Myometrial cell (primary cell): ENCODE measurements around the gene BORCS8. TPM values are rescaled to one million over a fixed set of nuclear protein-coding genes. Genes with fewer than 3 reads are reported as not detected.

Experiments used
- total RNA-seq: library from RNA; depleted of rRNA; stranded (reverse); fragments of >200 nt; gene quantifications from 2 replicates; pipeline ENCODE4 v1.2.3, GENCODE V29; 2015

Gene BORCS8
- 16.0 and 20.2 TPM in 2 replicates for total RNA-seq

DNA sequence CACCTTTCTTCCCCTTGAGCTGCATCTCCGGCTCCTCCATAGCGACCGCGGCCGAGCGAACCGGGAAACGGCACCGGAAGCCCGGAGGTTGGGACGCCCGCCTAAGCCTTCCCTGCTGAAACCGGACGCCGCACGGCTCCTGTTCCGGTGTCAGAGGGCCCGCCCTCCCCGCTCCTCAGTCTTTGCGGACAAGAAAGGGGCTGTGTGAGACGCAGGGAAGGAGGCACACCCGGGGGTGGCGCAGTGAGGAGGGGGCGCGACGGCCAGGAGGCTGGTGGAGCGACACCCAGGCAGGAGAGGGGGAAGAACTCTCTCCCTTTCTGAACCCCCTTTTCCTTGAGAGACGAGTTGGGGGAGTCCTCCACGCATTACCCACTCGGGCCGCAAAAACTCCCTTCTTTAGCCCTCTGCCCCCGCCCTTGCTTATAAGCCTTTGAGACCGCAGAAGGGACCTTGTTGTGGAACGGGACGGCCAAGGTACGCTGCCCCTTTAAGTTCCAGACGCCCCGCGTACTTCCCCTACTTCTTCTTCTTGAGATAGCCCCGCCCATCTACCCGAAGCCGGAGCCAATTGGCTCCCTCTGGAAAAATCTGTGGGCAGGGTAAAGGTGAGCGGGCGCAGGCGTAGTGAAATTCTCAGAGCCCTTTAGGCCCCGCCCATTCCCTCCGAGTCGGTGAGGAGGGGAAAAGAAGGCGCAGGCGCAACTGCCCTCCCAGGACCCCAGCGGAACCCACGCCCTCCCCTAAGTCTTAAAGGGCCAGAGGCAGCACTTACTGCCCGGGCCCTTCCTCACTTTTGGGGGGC lies at the start of gene BORCS8, which contains the start of gene RFXANK:
Gene BORCS8 (minus strand): TSS at position 75 of the 805 bp plus-strand sequence. CDS start 35 bp downstream, at position 40.
Gene RFXANK (plus strand): TSS at position 181 of the 805 bp plus-strand sequence. CDS start 1,689 bp downstream, outside the sequence.

DNA sequence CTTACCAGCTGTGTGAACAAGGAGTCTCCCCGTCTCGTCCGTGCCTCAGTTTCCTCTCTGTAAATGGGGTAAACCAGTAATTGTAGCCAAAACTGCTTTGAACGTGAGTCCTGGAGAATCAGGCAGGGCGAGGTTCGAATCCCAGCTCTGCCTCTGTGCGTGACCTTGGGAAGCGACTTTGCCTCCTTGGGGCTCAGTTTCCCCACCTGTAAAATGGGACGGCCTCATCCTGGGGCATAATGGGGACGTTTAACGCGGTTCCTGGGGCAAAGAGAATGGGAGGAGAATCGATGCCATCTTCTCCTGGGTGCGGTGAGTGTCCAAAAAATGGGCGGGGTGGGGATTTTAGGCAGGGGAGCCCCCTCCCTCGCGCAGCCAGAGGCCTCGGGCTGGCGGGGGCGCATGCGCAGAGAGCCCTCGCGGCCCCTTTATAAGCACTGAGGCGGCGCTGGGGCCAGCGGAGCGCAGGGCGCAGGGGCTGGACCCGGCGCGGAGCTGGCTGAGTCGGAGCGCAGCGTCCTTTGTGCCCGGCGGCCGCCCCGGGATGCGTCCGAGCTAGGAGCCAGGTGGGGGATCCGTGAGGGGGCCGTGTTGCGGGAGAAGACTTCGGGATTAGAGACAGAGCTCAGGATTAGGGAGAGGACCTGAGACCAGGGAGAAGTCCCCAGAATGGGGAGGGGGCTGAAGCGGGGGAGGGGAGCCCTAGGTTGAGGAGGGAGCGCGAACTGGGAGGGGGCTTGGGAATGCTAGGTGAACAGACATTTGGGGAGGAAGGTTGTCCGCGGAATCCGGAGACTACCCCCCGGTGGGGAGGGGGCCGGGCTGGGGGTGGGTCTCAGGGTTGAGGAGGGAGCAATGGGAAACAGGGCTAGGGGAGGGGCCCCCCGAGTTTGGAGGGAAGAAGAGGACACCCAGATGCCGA lies 19.8 kb upstream of the BORCS8 start, which contains the start of gene NCAN:
Gene NCAN (plus strand): TSS at position 460 of the 922 bp plus-strand sequence. CDS start 4,996 bp downstream, outside the sequence.

DNA sequence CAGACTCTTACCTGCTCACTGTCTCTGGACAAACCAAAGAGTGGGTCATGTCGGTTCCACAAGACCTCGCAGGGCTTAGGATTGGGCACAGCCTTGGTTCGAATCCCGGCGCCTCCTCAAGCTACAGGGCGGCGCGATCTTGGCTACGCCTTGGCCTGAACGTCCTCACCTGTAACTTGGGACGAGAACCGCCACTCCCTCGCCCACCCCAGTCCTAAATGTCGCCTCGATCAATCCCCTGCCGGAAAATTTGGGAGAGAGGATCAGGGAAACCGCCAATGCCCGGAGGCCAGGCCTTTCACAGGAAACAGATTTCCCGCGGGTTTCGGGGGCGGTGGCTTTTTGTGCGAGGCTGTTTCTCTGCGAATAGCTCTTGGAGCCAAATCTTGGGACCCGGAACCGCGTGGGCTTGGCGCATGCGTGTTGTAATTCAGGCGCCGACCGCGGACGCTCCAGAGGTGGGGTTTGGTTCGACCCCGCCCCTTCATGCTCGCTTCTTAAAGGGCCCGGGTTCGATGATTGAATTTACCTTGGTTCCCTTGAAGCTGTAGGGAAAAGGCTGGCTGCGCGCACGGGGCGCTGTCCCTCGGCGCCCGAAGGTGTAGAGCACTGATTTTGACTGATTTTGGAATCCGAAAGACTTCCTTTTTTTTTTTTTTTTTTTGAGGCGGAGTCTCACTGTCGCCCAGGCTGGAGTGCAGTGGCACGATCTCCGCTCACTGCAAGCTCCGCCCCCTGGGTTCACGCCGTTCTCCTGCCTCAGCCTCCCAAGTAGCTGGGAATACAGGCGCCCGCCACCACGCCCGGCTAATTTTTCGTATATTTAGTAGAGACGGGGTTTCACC lies 11.3 kb upstream of the BORCS8 start, which contains the start of gene NR2C2AP:
Gene NR2C2AP (minus strand): TSS at position 403 of the 845 bp plus-strand sequence. CDS start 354 bp downstream, at position 49.

DNA sequence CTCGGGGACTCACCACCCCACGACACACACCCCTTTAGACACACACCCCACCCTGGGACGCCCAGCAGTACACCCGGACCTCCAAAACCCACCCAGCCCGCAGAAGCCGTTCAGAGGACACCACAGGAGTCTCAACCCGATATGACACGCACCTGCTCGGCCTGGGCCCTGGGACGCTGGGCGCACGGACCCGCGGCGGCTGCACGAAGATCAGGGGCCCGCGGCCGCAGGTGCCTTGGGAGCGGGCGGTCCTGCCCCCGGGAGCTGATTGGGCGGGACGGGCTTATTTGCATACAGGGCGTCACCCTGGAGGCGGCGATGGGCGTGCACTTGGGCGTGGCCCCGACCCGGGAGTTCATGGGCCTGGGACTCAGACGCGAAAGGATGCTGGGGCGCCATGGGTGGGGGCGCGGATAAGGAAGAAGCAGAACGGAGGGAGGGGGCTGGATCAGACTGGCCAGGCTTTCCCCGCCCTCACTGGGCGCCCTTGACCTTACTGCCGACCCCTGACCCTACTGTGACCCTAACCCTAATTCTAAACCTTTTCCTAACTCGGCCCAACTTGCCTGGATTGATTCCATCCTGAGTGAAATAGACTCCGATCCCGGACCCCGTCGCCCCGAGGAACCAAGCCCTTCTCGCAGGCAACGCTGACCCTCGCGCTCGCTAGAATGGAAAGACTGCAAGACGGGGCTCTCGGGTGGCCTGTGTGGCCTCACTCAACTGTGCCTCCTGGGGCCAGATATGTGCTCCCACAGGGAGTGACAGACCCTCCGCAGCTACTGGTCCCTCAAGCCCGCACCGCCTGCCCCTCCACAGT lies 21.7 kb downstream of the BORCS8 start, which contains the start of gene MEF2B:
Gene MEF2B (minus strand): TSS at position 211 of the 820 bp plus-strand sequence. CDS start 19,528 bp downstream, outside the sequence.

DNA sequence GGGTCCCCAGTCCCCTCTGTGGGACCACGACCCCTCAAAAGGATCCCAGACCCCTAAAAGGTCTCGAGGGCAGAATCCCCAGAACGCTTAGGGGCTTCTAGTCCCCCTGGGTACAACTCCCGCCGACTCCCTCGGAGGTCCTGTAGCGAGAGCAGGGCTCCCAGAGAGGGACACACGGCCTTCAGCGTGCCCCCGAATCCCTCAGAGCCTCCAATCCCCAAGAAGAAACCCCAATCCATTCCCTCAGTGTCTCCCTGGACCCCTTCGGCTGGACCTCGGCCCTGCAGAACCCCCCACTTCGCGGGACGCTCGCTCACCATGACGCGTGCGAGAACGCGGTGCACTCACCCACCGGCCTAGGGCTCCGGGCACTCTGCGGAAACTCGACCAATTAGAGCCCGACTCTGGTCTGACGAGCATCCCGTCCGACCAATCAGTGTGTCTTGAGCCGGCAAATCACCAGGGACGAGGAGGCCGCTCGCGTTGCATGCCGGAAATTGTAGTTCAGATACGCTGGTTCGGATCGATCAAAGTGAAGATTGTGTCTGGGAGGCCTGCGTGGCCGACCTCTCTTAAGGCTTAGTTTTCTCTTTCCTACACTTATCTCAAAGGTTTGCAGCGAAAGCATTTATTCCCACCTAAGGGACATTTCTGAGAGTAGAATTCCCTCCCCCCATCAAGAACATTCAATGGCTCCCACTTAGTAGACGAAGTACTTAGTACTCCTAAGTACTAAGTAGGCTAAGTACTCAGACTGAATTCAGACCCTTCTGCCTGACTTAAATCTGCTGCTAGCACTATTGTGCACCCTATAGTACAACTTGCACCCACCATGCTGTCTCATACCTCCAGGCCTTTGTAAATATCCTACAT lies 53.6 kb downstream of the BORCS8 start, which contains the start of gene TMEM161A:
Gene TMEM161A (minus strand): TSS at position 370 of the 873 bp plus-strand sequence. CDS start 50 bp downstream, at position 320.

Other genes starting within 250 kb of the BORCS8 start
- gene SUGP2, start 158.6 kb downstream of the BORCS8 start, total RNA-seq = 20.4 and 29.7 TPM in 2 replicates
- 38.1 and 49.3 TPM in 2 replicates for gene ARMC6, start 158.5 kb downstream of the BORCS8 start, total RNA-seq
- 9.9 and 11.5 TPM in 2 replicates for gene SLC25A42, start 128.2 kb downstream of the BORCS8 start, total RNA-seq
- gene TMEM161A, start 53.7 kb downstream of the BORCS8 start, total RNA-seq = 34.3 and 35.4 TPM in 2 replicates
- gene MEF2B, start 21.9 kb downstream of the BORCS8 start, total RNA-seq = 0.29 TPM in 1 of 2 replicates, not detected in the other
- 68.6 and 102 TPM in 2 replicates for gene RFXANK, start 106 bp upstream of the BORCS8 start, total RNA-seq
- 7.8 and 8.7 TPM in 2 replicates for gene NR2C2AP, start 11.3 kb upstream of the BORCS8 start, total RNA-seq
- not detected in 2 replicates for gene NCAN, start 19.8 kb upstream of the BORCS8 start, total RNA-seq
- 0.71 and 1.2 TPM in 2 replicates for gene TM6SF2, start 81.1 kb upstream of the BORCS8 start, total RNA-seq
- gene SUGP1, start 128.4 kb upstream of the BORCS8 start, total RNA-seq = 28.3 and 37.7 TPM in 2 replicates
- 17.9 and 18.5 TPM in 2 replicates for gene MAU2, start 128.7 kb upstream of the BORCS8 start, total RNA-seq
- gene GATAD2A, start 213.5 kb upstream of the BORCS8 start, total RNA-seq = 47.9 and 51.9 TPM in 2 replicates